Liver (tissue), 9 donors: Measurements from ENCODE around the gene LIPM. TPM values are rescaled to one million over a fixed set of nuclear protein-coding genes. Genes with fewer than 3 reads are reported as not detected.

Experiments used
- DNase-seq: peaks from one replicate; pipeline ENCODE4 v3.0.0-alpha.2; 2017; ENCODE audit warnings: low spot score
- H3K27ac ChIP-seq, 2 donors: one replicate each; pipeline ENCODE4 v1.7.0; 2013; ENCODE audit warnings: inconsistent platforms in 2 of 2, low read length in 2 of 2, control low read depth in 1 of 2, low read depth in 1 of 2, mild to moderate bottlenecking in 1 of 2
- H3K27me3 ChIP-seq, 4 donors: one replicate each; pipeline versions ENCODE4 v1.6.1 to v1.7.0; 2013; ENCODE audit warnings: low read length in 3 of 4, inconsistent platforms in 1 of 4, mild to moderate bottlenecking in 1 of 4, moderate library complexity in 1 of 4; ENCODE audit not compliant: control insufficient read depth in 4 of 4, insufficient read depth in 4 of 4
- H3K36me3 ChIP-seq, 4 donors: one replicate each; pipeline versions ENCODE4 v1.6.1 to v1.7.0; 2013; ENCODE audit warnings: low read length in 3 of 4, mild to moderate bottlenecking in 3 of 4, low read depth in 1 of 4, moderate library complexity in 1 of 4; ENCODE audit not compliant: control insufficient read depth in 4 of 4, insufficient read depth in 3 of 4
- H3K4me1 ChIP-seq, 4 donors: one replicate each; pipeline versions ENCODE4 v1.6.1 to v1.7.0; 2013; ENCODE audit warnings: low read length in 3 of 4, mild to moderate bottlenecking in 3 of 4, moderate library complexity in 1 of 4; ENCODE audit not compliant: control insufficient read depth in 4 of 4, insufficient read depth in 4 of 4
- H3K4me3 ChIP-seq, 3 donors: one replicate each; pipeline versions ENCODE4 v1.6.1 to v1.7.0; 2013; ENCODE audit warnings: low read length in 3 of 3, control low read depth in 1 of 3, low read depth in 1 of 3, mild to moderate bottlenecking in 1 of 3
- H3K9ac ChIP-seq, 2 donors: one replicate each; pipeline ENCODE4 v1.7.0; 2013; ENCODE audit warnings: low read length in 2 of 2, mild to moderate bottlenecking in 2 of 2, moderate library complexity in 2 of 2, control low read depth in 1 of 2, low read depth in 1 of 2
- H3K9me3 ChIP-seq, 4 donors: one replicate each; pipeline versions ENCODE4 v1.6.1 to v1.7.0; 2013; ENCODE audit warnings: low read length in 3 of 4; ENCODE audit not compliant: control insufficient read depth in 4 of 4
- ATF3 ChIP-seq: IDR thresholded peaks from 2 replicates; pipeline ENCODE4 v1.6.1; 2016; ENCODE audit warnings: antibody characterized with exemption
- CTCF ChIP-seq: fragments of 150-350 bp; IDR thresholded peaks from 2 replicates; pipeline ENCODE4 v1.5.1; 2017; ENCODE audit warnings: improper control_type of control experiment, low read depth, low read length; ENCODE audit not compliant: missing input control
- FOXA1 ChIP-seq: IDR thresholded peaks from 2 replicates; pipeline ENCODE4 v1.6.1; 2016; ENCODE audit warnings: antibody characterized with exemption
- FOXA2 ChIP-seq: IDR thresholded peaks from 2 replicates; pipeline ENCODE4 v1.6.1; 2016; ENCODE audit warnings: antibody characterized with exemption
- GABPA ChIP-seq, 2 donors: IDR thresholded peaks in 1 of 2; conservative IDR thresholded peaks in 1 of 2; 2 replicates each; pipeline ENCODE4 v1.6.1; 2016; ENCODE audit warnings: antibody characterized with exemption in 2 of 2, mild to moderate bottlenecking in 1 of 2, moderate library complexity in 1 of 2
- HNF4A ChIP-seq, 2 donors: conservative IDR thresholded peaks; 2 replicates each; pipeline ENCODE4 v1.6.1; 2016; ENCODE audit warnings: antibody characterized with exemption in 2 of 2, mild to moderate bottlenecking in 2 of 2
- HNF4G ChIP-seq: IDR thresholded peaks from 2 replicates; pipeline ENCODE4 v1.6.1; 2016; ENCODE audit warnings: antibody characterized with exemption
- JUND ChIP-seq, 2 donors: IDR thresholded peaks; 2 replicates each; pipeline ENCODE4 v1.6.1; 2016; ENCODE audit warnings: antibody characterized with exemption in 2 of 2
- MAX ChIP-seq: IDR thresholded peaks from 2 replicates; pipeline ENCODE4 v1.6.1; 2016; ENCODE audit warnings: antibody characterized with exemption
- RAD21 ChIP-seq, 2 donors: IDR thresholded peaks; 2 replicates each; pipeline ENCODE4 v1.6.1; 2016; ENCODE audit warnings: antibody characterized with exemption in 2 of 2, mild to moderate bottlenecking in 2 of 2
- RXRA ChIP-seq, 2 donors: IDR thresholded peaks; 2 replicates each; pipeline ENCODE4 v1.6.1; 2017 to 2018; ENCODE audit warnings: antibody characterized with exemption in 2 of 2, mild to moderate bottlenecking in 1 of 2
- SP1 ChIP-seq: IDR thresholded peaks from 2 replicates; pipeline ENCODE4 v1.6.1; 2018; ENCODE audit warnings: antibody characterized with exemption, mild to moderate bottlenecking
- TAF1 ChIP-seq: conservative IDR thresholded peaks from 2 replicates; pipeline ENCODE4 v1.6.1; 2016; ENCODE audit warnings: antibody characterized with exemption, mild to moderate bottlenecking
- YY1 ChIP-seq: IDR thresholded peaks from 2 replicates; pipeline ENCODE4 v1.6.1; 2016; ENCODE audit warnings: antibody characterized with exemption, mild to moderate bottlenecking
- WGBS: extraction: QIAGEN DNeasy Blood & Tissue Kit; methylation state at CpG from one replicate; pipeline ENCODE4 v1.1.7; 2013; 5-methylcytosine and 5-hydroxymethylcytosine counted together
- polyA plus RNA-seq, 2 donors: library from polyadenylated mRNA; stranded (reverse) in 1 of 2; unstranded in 1 of 2; fragments of 200-250 nt in 1 of 2; fragments of >200 nt in 1 of 2; fragmentation: Nextera tagmentation in 1 of 2; extraction: Ambion mirVana in 1 of 2; gene quantifications; one replicate each; pipeline versions ENCODE4 v1.2.1 to v1.2.3, GENCODE V29; 2013 to 2015
- total RNA-seq, 2 donors: library from RNA; depleted of rRNA; stranded (reverse); fragments of >200 nt; gene quantifications; one replicate each; pipeline ENCODE4 v1.2.3, GENCODE V29; 2014
- TF ChIP-seq, protein P1 (sequence below): IDR thresholded peaks from 2 replicates; pipeline ENCODE4 v1.6.1; 2016; ENCODE audit warnings: antibody characterized with exemption, mild to moderate bottlenecking
- donor health status: healthy.
- donor health status: healthy.
- donor health status: healthy.
- donor health status: healthy.
- donor health status: healthy.

LIPM gene
- total and polyA plus RNA-seq, 4 donors = not detected

- TF ChIP-seq TAF1 (no peak), MAX (no peak), JUND (IDR thresholded peaks at IDR 0.05) (no peak), RXRA (IDR thresholded peaks at IDR 0.05) (no peak)
- Histone ChIP-seq H3K27ac (no peak overlapping the region), H3K4me3 (no peak overlapping the region), H3K4me1 (no peaks in the 10 kb centered on the region), H3K27me3 (peaks cover 0 to 2% (median 0%) of the 10 kb centered on the region in 4 donors), H3K9me3 (no peaks in the 10 kb centered on the region), H3K36me3 (no peaks in the 10 kb centered on the region), H3K9ac (no peak overlapping the region)
- DNase-seq = no peak
- WGBS = 91% methylated on average over 10 of the region's 10 CpGs
Measured at GRCh38 chr10:88786032-88786770, 16.3 kb upstream of the LIPM start.

DNA sequence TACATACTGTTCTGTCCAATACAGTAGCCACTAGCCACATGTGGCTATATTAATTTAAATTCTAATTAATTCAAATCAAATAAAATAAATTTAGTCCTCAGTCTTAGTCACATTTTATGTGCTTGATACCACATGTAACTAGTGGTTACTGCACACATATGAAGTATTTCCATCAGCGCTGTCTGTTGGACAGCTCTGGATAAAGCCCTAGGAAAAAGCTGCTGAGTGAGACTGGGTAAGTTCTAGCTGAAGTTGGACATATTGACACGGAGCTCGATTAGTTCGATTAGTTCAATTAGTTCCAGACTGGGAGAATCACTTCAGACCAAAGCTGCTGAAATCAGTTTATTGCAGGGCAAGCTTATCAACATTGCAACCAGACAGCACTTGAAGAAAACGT, 15.1 kb upstream of the LIPM start:
- no peak overlapping the region for H3K27ac ChIP-seq
- H3K9me3 ChIP-seq = no peaks in the 10 kb centered on the region
- H3K4me3 ChIP-seq = no peak overlapping the region
- peaks cover under 1 to 2% (median 1%) of the 10 kb centered on the region in 4 donors for H3K4me1 ChIP-seq
- no peak overlapping the region for H3K9ac ChIP-seq
- TF ChIP-seq SP1 (no peak), RAD21 (IDR thresholded peaks at IDR 0.05) (no peak), ATF3 (no peak)
- peaks cover 0 to 2% (median 0%) of the 10 kb centered on the region in 4 donors for H3K27me3 ChIP-seq
- WGBS = 84% methylated on average over 5 of the region's 5 CpGs
- DNase-seq = no peak
- no peaks in the 10 kb centered on the region for H3K36me3 ChIP-seq

- Histone ChIP-seq H3K9me3 (no peaks in the 10 kb centered on the region), H3K27me3 (no peaks in the 10 kb centered on the region), H3K36me3 (no peaks in the 10 kb centered on the region), H3K4me1 (peaks cover 2 to 8% (median 5%) of the 10 kb centered on the region in 4 donors), H3K4me3 (no peak overlapping the region), H3K9ac (no peak overlapping the region), H3K27ac (no peak overlapping the region)
- no peak for DNase-seq
- TF ChIP-seq FOXA1 = no peak
- TF ChIP-seq FOXA2 = no peak
- no peak for TF ChIP-seq HNF4A (conservative IDR thresholded peaks at IDR 0.05)
- TF ChIP-seq HNF4G = no peak
Measured at GRCh38 chr10:88788924-88789323, 13.6 kb upstream of the LIPM start.

DNA sequence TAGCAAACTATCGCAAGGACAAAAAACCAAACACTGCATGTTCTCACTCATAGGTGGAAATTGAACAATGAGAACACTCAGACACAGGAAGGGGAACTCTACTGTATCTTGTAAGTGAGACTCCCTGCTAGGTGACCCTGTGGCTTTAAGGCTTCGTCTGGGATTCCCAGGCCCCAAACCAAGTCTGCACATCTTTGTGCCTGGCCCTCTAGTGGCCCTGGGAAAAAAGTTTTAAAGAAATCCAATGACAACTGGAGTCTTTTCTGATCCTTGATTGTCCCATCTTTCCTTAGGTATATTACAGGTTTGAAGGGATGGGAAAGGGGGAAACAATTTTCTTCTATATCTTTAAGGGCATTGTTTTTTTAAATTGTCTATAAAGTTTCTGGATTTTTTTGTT, 10.6 kb upstream of the LIPM start:
- no peak for DNase-seq
- no peak overlapping the region for H3K27ac ChIP-seq
- H3K9ac ChIP-seq = no peak overlapping the region
- H3K4me1 ChIP-seq = peaks cover 2 to 8% (median 5%) of the 10 kb centered on the region in 4 donors
- TF ChIP-seq FOXA1 (no peak), JUND (IDR thresholded peaks at IDR 0.05) (no peak), HNF4A (conservative IDR thresholded peaks at IDR 0.05) (peak in 1 of 2 donors; percentile 12), GABPA (IDR thresholded peaks at IDR 0.05 in 1 of 2, conservative IDR thresholded peaks at IDR 0.05 in 1 of 2) (no peak), SP1 (no peak), YY1 (no peak), HNF4G (no peak), CTCF (peak; percentile 46), RAD21 (IDR thresholded peaks at IDR 0.05) (peak; percentile 69 to 80), RXRA (IDR thresholded peaks at IDR 0.05) (no peak)
- TF ChIP-seq, protein P1, sequence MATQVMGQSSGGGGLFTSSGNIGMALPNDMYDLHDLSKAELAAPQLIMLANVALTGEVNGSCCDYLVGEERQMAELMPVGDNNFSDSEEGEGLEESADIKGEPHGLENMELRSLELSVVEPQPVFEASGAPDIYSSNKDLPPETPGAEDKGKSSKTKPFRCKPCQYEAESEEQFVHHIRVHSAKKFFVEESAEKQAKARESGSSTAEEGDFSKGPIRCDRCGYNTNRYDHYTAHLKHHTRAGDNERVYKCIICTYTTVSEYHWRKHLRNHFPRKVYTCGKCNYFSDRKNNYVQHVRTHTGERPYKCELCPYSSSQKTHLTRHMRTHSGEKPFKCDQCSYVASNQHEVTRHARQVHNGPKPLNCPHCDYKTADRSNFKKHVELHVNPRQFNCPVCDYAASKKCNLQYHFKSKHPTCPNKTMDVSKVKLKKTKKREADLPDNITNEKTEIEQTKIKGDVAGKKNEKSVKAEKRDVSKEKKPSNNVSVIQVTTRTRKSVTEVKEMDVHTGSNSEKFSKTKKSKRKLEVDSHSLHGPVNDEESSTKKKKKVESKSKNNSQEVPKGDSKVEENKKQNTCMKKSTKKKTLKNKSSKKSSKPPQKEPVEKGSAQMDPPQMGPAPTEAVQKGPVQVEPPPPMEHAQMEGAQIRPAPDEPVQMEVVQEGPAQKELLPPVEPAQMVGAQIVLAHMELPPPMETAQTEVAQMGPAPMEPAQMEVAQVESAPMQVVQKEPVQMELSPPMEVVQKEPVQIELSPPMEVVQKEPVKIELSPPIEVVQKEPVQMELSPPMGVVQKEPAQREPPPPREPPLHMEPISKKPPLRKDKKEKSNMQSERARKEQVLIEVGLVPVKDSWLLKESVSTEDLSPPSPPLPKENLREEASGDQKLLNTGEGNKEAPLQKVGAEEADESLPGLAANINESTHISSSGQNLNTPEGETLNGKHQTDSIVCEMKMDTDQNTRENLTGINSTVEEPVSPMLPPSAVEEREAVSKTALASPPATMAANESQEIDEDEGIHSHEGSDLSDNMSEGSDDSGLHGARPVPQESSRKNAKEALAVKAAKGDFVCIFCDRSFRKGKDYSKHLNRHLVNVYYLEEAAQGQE = no peak
- 55% methylated on average over 2 of the region's 2 CpGs for WGBS
- H3K9me3 ChIP-seq = no peaks in the 10 kb centered on the region
- H3K27me3 ChIP-seq = no peaks in the 10 kb centered on the region
- no peaks in the 10 kb centered on the region for H3K36me3 ChIP-seq
- H3K4me3 ChIP-seq = no peak overlapping the region
